ENCODE measurements around the gene SET.

DNA sequence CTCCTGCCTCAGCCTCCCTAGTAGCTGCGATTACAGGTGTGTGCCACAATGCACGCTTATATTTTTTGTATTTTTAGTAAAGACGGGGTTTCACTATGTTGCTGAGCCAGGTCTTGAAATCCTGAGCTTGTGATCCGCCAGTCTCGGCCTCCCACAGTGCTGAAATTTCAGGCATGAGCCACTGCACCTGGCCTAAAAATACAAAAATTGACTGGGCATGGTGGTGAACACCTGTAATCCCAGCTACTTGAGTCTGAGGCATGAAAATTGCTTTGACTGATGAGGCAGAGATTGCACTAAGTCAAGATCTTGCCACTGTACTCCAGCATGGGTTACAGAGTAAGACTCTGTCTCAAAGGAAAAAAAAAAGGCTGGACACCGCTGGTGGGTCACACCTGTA is 19.2 kb upstream of the SET start:
- TF ChIP-seq BHLHE40 (IDR thresholded peaks at IDR 0.05; ENCODE audit: borderline replicate concordance) (no peak), ZNF384 (IDR thresholded peaks at IDR 0.05) (no peak), SP1 (IDR thresholded peaks at IDR 0.05) (no peak), FOXK2 (IDR thresholded peaks at IDR 0.05) (no peak), NFRKB (IDR thresholded peaks at IDR 0.05) (no peak), SUZ12 (IDR thresholded peaks at IDR 0.05) (no peak), TARDBP (IDR thresholded peaks at IDR 0.05) (no peak), FOXM1 (IDR thresholded peaks at IDR 0.05; ENCODE audit: borderline replicate concordance) (no peak)
- TF ChIP-seq, protein P1, sequence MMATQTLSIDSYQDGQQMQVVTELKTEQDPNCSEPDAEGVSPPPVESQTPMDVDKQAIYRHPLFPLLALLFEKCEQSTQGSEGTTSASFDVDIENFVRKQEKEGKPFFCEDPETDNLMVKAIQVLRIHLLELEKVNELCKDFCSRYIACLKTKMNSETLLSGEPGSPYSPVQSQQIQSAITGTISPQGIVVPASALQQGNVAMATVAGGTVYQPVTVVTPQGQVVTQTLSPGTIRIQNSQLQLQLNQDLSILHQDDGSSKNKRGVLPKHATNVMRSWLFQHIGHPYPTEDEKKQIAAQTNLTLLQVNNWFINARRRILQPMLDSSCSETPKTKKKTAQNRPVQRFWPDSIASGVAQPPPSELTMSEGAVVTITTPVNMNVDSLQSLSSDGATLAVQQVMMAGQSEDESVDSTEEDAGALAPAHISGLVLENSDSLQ (IDR thresholded peaks at IDR 0.05): no peak

Data from HEK293T (cell line).